ENCODE measurements around the gene POLE. TPM values are rescaled to one million over a fixed set of nuclear protein-coding genes. Genes with fewer than 3 reads are reported as not detected.

The POLE gene
- total and polyA plus RNA-seq, 11 donors, result 5.3 to 18.6 (median 9.8) TPM

GRCh38 chr12:132583411-132583710 lies 103.8 kb downstream of the POLE start:
- no peak for DNase-seq
- H3K27ac ChIP-seq, result no peak overlapping the region
- no peaks in the 10 kb centered on the region for H3K27me3 ChIP-seq
- H3K36me3 ChIP-seq, result peaks cover 0 to 30% (median 10%) of the 10 kb centered on the region in 9 donors
- 58 to 87% (median 70%) methylated on average over 23 to 50 of the region's 50 CpGs for WGBS, 4 donors
- ATAC-seq, result no peak
- H3K4me1 ChIP-seq, result no peaks in the 10 kb centered on the region
- intact Hi-C loops (cut with DNase I), result no loop called here
- peak overlapping the region in 2 of 12 donors; percentile 19 to 42 for H3K4me3 ChIP-seq
- no peaks in the 10 kb centered on the region for H3K9me3 ChIP-seq
- TF ChIP-seq POLR2A (IDR thresholded peaks at IDR 0.05), result no peak
- TF ChIP-seq, protein P1, sequence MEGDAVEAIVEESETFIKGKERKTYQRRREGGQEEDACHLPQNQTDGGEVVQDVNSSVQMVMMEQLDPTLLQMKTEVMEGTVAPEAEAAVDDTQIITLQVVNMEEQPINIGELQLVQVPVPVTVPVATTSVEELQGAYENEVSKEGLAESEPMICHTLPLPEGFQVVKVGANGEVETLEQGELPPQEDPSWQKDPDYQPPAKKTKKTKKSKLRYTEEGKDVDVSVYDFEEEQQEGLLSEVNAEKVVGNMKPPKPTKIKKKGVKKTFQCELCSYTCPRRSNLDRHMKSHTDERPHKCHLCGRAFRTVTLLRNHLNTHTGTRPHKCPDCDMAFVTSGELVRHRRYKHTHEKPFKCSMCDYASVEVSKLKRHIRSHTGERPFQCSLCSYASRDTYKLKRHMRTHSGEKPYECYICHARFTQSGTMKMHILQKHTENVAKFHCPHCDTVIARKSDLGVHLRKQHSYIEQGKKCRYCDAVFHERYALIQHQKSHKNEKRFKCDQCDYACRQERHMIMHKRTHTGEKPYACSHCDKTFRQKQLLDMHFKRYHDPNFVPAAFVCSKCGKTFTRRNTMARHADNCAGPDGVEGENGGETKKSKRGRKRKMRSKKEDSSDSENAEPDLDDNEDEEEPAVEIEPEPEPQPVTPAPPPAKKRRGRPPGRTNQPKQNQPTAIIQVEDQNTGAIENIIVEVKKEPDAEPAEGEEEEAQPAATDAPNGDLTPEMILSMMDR (IDR thresholded peaks at IDR 0.05), result no peak

- intact Hi-C loops (cut with DNase I), result no loop called here
- Histone ChIP-seq H3K4me3 (peak overlapping the region in 10 of 12 donors; percentile 19 to 53 (median 37)), H3K27ac (peak overlapping the region in 1 of 12 donors; percentile 47), H3K9me3 (no peaks in the 10 kb centered on the region), H3K36me3 (peaks cover 0 to 33% (median 11%) of the 10 kb centered on the region in 9 donors), H3K27me3 (no peaks in the 10 kb centered on the region), H3K4me1 (no peaks in the 10 kb centered on the region)
- no peak for DNase-seq
- 61 to 85% (median 69%) methylated on average over 38 to 89 of the region's 89 CpGs for WGBS, 4 donors
- TF ChIP-seq POLR2A (IDR thresholded peaks at IDR 0.05), result no peak
- TF ChIP-seq, protein P1 (IDR thresholded peaks at IDR 0.05), result no peak
- ATAC-seq, result peak in 1 of 4 donors; percentile 11
Measured at GRCh38 chr12:132582582-132583410, 104.3 kb downstream of the POLE start.

DNA sequence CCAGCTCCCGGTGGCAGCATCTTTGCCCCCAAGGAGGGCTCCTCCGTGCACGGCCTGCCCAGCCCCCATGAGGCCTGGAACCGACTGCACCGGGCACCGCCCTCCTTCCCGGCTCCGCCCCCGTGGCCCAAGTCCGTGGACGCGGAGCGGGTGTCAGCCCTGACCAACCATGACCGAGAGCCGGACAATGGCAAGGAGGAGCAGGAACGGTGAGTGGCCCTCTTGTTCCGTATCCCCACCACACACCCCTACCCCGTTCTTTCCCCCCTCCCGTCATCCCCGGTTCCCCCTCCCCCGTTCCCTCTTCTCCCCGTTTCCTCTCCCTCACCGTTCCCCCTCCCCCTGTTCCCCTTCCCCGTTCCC lies 105.1 kb downstream of the POLE start:
- WGBS, 4 donors, result 53 to 77% (median 69%) methylated on average over 18 to 24 of the region's 24 CpGs
- peak overlapping the region in 5 of 12 donors; percentile 36 to 53 (median 44) for H3K4me3 ChIP-seq

More for the DNA sequence above, 105.1 kb downstream of the POLE start:
- H3K36me3 ChIP-seq, result peaks cover 0 to 41% (median 17%) of the 10 kb centered on the region in 9 donors
- intact Hi-C loops (cut with DNase I), result no loop called here
- ATAC-seq, result peak in 3 of 4 donors; percentile 16 to 48 (median 43)
- DNase-seq, result peak in 1 of 5 donors; percentile 50
- H3K27ac ChIP-seq, result no peak overlapping the region
- TF ChIP-seq, protein P1 (IDR thresholded peaks at IDR 0.05), result no peak
- no peak for TF ChIP-seq POLR2A (IDR thresholded peaks at IDR 0.05)
- H3K9me3 ChIP-seq, result no peaks in the 10 kb centered on the region
- no peaks in the 10 kb centered on the region for H3K4me1 ChIP-seq
- no peaks in the 10 kb centered on the region for H3K27me3 ChIP-seq

Measured in heart left ventricle (tissue), 16 donors.